ENCODE measurements around the gene CHODL.

DNA sequence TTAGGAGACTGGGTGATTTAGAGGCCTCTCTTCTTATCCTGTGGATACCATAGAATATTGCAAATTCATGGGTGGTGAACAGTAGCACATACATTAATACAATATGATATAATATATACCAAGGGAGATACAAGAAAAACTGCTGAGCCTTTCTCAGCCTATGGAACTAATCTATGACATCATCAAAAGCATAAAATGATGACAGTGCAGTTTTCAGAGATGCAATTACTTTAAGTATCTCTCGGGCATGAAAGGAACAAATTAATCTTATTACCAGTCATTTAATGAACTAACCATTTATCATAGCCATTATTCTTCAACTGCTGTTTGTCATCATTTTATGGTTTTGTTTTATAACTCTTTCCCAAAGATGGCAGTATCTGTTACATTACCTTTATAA, 3.5 kb downstream of the CHODL start:
- TF ChIP-seq POLR2A (IDR thresholded peaks at IDR 0.05): no peak
- TF ChIP-seq, protein P1, sequence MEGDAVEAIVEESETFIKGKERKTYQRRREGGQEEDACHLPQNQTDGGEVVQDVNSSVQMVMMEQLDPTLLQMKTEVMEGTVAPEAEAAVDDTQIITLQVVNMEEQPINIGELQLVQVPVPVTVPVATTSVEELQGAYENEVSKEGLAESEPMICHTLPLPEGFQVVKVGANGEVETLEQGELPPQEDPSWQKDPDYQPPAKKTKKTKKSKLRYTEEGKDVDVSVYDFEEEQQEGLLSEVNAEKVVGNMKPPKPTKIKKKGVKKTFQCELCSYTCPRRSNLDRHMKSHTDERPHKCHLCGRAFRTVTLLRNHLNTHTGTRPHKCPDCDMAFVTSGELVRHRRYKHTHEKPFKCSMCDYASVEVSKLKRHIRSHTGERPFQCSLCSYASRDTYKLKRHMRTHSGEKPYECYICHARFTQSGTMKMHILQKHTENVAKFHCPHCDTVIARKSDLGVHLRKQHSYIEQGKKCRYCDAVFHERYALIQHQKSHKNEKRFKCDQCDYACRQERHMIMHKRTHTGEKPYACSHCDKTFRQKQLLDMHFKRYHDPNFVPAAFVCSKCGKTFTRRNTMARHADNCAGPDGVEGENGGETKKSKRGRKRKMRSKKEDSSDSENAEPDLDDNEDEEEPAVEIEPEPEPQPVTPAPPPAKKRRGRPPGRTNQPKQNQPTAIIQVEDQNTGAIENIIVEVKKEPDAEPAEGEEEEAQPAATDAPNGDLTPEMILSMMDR (IDR thresholded peaks at IDR 0.05): no peak
- TF ChIP-seq EP300 (IDR thresholded peaks at IDR 0.05; ENCODE audit: low read depth): no peak
- no peak for TF ChIP-seq POLR2AphosphoS5 (IDR thresholded peaks at IDR 0.05)

Data from transverse colon (tissue), 4 donors.